HG03378 (cell line): Measurements from ENCODE around the gene CRHR1.
"Not testable (repeated sequence)": the region's sequence is repeated elsewhere in the genome, so short reads cannot be mapped to it uniquely, and the experiment has no call there.

ENCODE experiments used
- ATAC-seq: cut with Tn5 transposase; IDR thresholded peaks from one replicate; pipeline ENCODE4 v1.9.1; 2021; ENCODE audit warnings: mild to moderate bottlenecking, moderate library complexity; ENCODE audit not compliant: unreplicated experiment

CRHR1 gene

DNA sequence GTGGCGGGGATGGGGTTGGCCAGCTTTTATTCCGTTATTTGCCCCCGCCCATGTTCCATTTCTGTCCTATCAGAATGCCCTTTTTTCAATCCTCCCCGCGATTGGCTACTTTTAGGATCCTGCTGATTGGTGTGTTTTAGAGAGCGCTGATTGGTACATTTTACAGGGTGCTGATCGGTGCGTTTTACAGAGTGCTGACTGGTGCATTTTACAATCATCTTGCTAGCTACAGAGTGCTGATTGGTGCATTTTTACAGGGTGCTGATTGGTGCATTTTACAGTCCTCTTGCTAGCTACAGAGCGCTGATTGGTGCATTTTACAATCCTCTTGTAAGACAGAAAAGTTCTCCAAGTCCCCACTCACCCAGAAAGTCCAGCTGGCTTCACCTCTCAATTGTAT lies 78.0 kb downstream of the CRHR1 start:
- ATAC-seq, result not testable (repeated sequence)

DNA sequence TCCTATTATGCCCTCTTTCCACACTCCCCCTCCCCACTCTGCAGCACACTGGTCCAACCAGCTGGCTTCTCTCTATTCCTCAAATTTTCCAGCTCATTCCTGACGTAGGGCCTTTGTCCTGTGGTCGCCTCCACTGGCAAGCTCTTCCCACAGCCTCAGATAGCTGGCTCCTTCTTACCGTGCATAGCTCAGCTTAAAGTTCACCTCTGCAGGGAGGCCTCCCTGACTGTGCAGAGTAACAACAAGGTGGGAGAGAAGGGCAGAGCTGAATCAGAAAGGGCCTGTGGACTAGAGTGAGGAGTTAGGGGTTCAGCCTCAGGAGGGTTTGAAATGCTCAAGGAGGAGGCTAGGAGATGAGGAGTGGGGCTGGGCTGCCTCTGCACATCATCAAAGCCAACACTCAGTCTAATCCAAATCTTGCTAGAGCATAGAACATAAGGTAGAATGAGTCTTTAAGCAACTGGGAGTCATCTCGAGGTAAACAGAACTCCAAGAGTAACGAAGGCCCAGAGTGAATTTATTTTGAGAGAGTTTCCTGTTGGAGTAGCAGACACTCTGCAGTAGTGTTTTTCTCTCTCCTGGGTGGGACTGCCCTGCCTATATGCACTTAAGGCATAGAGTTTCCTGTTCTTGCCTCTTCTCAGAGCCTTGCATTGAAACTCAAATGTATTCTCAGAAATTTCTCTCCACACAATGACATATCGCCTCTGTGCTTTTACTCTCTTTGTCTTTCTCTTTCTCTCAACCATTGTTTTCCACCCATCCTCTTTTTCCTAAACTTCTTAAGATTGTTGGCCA lies 79.9 kb downstream of the CRHR1 start:
- ATAC-seq, result no peak

- ATAC-seq, result no peak
Measured at GRCh38 chr17:45867171-45867570, 83.1 kb downstream of the CRHR1 start.

GRCh38 chr17:45867702-45868101 lies 83.6 kb downstream of the CRHR1 start:
- ATAC-seq, result no peak

DNA sequence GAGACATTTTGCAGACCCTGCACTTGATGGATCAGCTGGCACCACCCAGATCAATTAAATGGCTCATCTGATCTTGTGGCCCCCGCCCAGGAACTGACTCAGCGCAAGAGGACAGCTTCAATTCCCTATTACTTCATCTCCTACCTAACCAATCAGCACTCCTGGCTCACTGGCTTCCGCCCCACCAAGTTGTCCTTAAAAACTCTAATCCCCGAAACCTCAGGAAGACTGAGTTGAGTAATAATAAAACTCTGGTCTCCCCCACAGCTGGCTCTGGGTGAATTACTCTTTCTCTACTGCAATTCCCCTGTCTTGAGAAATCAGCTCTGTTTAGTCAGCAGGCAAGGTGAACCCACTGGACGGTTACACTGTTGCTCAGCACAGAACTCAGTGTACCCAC lies 84.2 kb downstream of the CRHR1 start:
- ATAC-seq, result no peak

DNA sequence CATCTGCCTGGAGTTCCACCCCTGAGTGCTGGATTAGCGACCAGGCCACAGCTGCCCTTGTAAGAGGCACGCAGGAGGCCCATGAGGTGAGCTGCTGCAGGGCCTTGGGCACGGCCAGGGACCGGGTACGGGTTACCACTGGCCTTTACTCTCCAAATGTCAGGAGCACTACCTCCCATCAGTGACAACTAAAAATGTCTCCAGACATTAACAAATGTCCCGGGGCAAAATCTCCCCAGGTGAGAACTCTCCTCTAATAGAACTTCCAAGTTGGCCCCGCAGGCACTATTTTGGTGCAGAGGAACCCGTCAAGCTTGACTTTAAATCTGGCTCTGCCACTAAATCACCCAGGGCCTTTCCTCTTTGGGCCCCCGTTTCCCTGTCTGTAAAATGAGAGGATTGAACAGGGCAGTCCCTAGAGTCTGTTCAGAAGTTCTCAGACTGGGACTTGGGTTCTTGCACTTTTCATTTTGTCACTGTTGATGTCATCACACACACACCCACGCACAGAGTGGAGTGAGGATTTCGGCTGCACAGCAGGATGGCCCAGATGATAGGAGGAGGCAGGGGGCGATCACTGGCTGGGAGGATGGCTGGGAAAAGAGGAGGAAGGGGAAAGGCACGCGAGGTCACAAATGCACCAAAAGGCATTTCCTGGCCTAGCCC lies 85.7 kb downstream of the CRHR1 start:
- ATAC-seq, result no peak

GRCh38 chr17:45870342-45870974 lies 86.3 kb downstream of the CRHR1 start:
- no peak for ATAC-seq

GRCh38 chr17:45871718-45872117 lies 87.6 kb downstream of the CRHR1 start:
- ATAC-seq, result no peak

- ATAC-seq, result no peak
Measured at GRCh38 chr17:45873728-45874127, 89.6 kb downstream of the CRHR1 start.

DNA sequence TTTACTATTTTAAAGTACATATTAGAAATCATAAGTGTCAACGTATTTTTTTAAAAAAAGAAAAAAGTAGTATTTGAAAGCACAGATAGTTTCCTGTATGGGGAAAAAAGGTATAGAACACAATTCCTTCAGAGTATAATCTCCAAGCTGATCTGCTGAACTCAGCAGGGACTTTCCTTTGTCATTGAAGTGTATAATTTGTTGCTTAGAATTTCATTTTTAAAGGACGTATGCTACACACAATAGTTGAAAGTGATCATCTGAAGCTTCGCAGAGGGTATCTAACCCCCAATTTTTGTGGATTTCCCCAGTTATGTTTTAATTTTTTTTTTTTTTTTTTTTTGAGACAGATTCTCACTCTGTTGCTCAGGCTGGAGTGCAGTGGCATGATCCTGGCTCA lies 90.0 kb downstream of the CRHR1 start:
- ATAC-seq, result no peak

GRCh38 chr17:45876539-45876938 lies 92.4 kb downstream of the CRHR1 start:
- ATAC-seq, result no peak

- ATAC-seq, result no peak
Measured at GRCh38 chr17:45877467-45877866, 93.3 kb downstream of the CRHR1 start.

DNA sequence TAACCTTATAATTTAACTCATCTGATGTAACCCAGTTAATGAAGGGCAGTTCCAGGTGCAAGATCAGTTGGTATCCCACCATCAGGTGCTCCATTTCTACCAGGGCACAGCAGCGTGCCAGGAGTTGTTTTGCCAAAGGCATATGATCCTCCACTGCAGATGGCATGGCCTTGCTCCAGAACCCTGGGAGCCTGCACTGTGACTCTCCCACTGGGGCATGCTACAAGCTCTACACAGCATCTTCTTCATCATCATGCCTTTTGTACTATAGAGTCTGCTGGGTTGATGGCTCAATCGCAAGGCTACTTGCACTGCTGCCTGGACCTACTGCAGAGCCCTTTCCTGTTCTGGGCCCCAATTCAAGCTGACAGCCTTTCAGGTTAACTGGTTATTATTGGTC lies 98.9 kb downstream of the CRHR1 start:
- no peak for ATAC-seq
